Upper lobe of left lung (tissue), 4 donors: ENCODE results near the gene CHCHD6.

Experiments used
- CTCF ChIP-seq, 6 experiments: fragments of 450-650 bp in 4 of 6; fragments of 200-600 bp in 2 of 6; sonication (generic) in 2 of 6; IDR thresholded peaks; one replicate each; pipeline ENCODE4 v1.5.1; 2016 to 2019; ENCODE audit warnings: antibody characterized with exemption in 6 of 6
- EP300 ChIP-seq, 4 donors: sonication (generic); formaldehyde crosslinking; IDR thresholded peaks; one replicate each; pipeline ENCODE4 v1.5.1; 2017; ENCODE audit warnings: antibody characterized with exemption in 4 of 4, control low read depth in 2 of 4
- POLR2A ChIP-seq, 4 donors: fragments of 450-650 bp; IDR thresholded peaks; one replicate each; pipeline ENCODE4 v1.5.1; 2016 to 2017; ENCODE audit warnings: antibody characterized with exemption in 4 of 4, mild to moderate bottlenecking in 2 of 4
- POLR2AphosphoS5 ChIP-seq, 2 donors: sonication (generic); formaldehyde crosslinking; IDR thresholded peaks; one replicate each; pipeline ENCODE4 v1.5.1; 2017; ENCODE audit warnings: antibody characterized with exemption in 2 of 2

- TF ChIP-seq POLR2A (IDR thresholded peaks at IDR 0.05) = no peak
- no peak for TF ChIP-seq CTCF (IDR thresholded peaks at IDR 0.05)
- TF ChIP-seq POLR2AphosphoS5 (IDR thresholded peaks at IDR 0.05) = no peak
- no peak for TF ChIP-seq EP300 (IDR thresholded peaks at IDR 0.05)
Measured at GRCh38 chr3:126938520-126939337, 234.7 kb downstream of the CHCHD6 start.
